Middle frontal gyrus (tissue), 1 donor: ENCODE measurements around the gene AJAP1.

ENCODE experiments used
- DNase-seq: peaks from one replicate; pipeline ENCODE4 v3.0.0-alpha.2; 2015; ENCODE audit warnings: low spot score; ENCODE audit errors: extremely low spot score

The AJAP1 gene

DNA sequence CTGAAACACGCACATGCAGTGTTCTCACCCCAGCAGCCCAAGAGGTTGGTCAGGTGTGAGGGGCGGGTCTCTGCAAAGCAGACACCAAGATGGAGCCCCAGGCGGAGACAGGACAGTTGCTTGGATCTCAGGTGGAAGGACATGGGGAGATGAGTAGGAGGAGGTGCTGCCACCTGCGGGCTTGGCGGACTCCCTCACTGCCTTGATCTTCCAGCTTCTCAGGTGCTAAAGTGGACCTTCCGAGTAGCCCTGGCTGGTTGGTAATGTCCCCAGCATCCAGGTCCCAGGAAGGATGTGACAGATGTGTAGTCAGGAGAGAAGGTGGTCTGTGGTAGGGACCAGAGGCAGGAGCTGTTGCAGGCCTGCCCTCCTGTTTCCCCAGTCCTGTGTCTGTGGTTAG, 114.1 kb downstream of the AJAP1 start:
- DNase-seq: no peak

DNA sequence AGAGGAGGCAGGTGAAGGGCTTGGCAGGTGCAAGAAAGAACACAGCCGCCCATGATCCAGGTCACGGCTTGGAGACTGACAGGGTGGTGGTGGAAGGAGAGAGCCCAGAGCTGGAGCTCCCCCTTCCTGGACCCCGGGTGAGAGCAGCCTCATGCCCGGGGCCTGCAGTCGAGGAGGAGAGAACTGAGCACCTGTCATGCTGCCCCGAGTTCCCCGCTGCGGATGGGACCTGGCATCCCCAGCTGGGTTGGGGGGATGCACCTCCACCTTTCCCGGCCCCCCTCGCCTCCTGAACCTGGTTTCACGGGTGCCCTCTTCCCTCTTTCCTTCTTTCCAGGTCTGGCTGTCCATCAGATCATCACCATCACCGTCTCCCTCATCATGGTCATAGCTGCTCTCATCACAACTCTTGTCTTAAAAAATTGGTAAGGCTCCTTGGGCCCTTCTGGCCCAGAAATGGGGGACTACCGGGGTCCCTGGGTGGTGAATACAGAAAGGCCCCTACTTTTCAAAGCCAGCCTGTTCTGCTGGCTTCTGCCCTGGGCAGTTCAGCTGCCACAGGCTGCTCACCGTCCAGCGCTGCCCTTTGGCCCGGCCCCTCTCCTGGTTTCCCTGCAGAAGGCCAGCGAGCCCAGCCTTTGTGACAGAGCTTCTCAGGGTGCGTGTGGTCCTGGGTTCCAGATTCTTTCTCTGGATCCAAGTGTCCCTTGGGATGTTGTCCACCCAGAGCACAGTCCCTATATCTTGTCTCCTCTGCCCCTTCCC, 115.3 kb downstream of the AJAP1 start:
- DNase-seq: no peak

DNA sequence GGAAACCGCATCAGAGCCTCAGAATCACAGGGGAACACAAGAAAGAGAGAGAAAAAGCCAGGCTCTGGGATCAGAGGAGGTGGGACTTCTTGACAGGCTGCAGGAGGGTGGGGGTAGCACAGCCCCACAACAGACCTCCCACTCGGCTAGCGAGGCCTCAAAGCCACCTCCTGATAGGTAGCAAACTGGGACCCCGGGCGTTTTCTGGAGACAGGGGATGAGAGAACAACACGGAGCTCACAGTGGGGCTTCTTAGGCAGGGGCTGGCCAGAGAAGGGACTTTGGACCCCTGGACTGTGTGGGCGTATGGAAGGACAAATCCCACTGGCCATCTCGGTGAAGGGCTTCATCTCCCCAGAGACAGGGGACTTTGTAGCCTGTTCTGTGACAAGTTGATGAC, 116.3 kb downstream of the AJAP1 start:
- DNase-seq: no peak

DNA sequence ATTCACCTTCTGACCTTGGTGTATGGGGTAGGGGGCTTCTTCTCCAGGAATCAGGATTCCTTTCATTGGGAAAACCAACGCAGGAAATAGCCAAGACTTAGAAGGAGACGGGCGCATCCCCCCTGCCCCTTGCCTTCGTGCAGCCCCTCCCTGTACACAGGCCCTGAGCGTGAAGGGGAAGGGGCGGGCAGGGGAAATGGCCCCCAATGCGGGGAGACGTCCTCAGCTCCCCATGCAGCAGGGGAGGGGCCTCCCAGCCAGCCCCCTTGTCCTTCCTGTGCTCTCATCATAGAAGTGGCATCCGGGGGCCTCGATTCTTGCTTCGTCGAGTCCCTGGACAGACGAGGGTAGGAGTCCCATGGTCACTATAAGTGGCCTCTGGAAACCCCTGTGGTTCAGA, 116.9 kb downstream of the AJAP1 start:
- no peak for DNase-seq

DNA sequence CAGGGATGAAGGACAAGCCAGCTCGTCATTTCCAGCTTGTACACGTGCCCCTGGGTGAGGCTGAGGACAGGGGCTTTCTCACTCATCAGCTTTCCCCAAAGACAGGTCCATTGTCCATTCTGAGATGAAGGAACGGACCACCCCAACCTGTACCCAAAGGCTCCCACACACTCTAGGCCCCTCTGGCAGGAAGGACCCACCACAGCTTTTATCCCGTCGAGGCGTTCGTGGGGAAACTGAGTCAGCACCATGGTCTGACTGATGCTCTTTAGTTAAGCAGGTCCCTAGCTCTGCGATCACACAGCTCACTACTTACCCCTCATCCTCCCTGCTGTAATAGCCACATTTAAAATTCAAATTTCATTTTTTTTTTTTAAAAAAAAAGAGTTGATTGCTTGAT, 117.3 kb downstream of the AJAP1 start:
- no peak for DNase-seq

DNA sequence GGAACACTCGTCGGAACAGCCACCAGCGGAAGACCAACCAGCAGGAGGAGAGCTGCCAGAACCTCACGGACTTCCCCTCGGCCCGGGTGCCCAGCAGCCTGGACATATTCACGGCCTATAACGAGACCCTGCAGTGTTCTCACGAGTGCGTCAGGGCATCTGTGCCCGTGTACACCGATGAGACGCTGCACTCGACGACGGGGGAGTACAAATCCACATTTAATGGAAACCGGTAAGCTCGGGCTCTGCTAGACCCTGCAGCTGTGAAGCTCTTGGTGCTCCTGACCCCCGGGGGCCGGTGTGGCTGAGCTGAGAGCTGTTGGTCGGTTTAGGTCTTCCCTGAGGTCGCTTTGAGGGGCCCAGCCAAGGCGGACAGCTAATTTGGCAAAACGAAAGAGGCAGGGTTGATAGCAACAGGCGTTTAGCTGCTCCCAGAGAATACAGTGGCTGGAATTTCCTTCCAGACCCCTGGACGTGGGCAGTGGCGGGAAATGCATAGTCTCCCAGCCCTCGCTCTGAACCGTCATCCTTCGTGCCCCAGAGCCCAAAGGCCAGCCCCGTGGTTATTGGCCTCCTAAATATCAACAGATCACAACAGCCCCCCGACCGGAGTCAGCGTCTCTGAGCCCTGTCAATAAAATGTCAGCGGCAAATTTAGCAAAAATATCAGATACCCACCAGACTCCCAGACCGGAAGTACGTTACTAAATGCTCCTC, 118.0 kb downstream of the AJAP1 start:
- DNase-seq: no peak

DNA sequence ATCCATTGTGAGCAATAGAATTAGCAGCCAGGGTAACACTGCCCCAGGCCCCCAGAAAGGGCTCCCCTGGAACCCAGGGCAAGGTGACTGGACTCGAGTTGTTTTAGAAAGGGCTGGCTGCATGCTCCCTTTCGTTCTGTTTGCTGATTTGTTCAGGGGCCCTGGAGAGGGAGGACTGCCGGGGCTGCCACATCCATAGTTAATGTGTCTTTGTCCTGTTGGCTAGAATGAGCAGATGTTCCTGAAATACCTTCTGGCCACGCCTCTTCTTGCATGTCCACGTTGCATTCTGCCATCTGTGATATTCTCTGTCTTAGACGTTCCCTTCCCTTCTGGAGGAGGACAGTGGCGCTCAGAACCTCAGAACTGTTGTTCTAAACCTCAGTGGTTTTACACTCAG, 118.8 kb downstream of the AJAP1 start:
- no peak for DNase-seq

DNA sequence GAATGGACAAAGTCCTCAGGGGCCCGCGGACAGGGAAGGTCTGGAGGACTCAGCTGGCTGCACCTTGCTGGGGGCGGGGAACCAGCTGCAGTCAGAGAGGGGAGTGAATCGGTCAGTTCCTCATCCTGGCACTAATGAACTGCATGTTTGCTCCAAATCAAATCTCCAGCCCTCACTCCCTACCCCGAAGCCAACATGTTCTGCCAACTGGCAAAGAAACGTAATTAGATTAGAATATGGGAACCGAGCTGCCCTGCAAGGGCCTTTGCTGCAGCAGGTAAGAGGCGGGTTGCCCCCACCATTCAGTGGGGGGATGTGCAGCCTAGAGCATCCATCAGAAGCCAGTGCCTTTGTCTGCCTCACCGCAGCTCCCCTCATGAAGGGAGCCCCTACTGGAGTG, 121.1 kb downstream of the AJAP1 start:
- no peak for DNase-seq

DNA sequence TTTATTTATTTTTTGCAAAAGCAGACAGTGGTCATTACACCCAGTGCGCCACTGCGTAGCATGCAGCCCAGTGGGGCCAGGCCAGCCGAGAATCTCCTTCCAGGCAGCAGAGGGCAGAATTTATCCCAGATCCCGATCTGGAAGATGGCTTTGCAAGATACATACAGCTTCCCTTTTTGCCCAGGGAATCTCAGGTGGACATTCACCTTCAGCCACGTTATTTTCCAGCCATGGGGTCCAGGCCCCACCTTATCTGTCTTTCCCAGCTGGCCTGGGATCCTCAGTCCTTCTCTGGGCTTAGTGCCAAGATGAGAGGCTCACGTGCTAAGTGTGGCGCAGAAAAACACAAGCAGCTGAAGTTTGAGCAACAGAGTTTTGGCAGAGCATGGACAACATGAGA, 123.6 kb downstream of the AJAP1 start:
- no peak for DNase-seq

DNA sequence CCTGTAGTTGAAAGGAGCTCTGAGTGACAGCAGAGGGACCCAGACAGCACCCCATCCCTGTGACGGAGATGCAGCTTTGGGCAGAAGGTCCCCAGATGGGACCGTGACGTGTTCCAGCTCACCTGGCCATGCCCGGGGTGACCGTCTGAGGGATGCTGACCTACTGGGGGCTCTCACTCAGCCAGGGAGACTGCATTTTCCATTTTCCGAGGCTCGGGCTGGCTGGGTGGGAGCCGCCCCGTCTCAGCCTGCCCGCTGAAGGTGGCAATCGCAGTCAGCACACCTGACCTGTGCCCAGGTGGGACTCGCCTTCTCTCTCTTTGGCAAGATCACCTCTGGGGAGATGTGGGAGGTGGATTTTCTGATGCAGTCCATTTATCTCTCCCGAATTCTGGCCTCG, 127.2 kb downstream of the AJAP1 start:
- no peak for DNase-seq

DNA sequence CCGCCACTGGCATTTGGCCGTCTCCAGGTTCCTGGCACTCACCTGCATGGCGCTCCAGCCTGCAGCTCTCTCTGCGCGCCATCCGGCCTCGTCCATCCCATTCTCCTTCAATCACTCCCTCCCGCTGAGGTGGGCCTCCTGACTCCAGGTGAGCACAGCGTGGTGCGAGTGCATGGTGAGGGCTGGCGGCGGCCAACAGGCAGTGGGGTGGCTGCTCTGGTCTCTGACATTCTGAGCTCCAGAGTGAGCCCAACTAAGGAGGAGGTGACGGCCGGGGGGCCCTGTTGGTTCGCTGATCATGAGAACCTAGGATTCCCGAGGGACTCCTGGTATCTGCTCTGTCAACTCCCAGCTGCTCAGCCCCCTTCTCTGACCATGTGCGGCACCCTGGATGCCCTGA, 130.4 kb downstream of the AJAP1 start:
- DNase-seq: no peak

DNA sequence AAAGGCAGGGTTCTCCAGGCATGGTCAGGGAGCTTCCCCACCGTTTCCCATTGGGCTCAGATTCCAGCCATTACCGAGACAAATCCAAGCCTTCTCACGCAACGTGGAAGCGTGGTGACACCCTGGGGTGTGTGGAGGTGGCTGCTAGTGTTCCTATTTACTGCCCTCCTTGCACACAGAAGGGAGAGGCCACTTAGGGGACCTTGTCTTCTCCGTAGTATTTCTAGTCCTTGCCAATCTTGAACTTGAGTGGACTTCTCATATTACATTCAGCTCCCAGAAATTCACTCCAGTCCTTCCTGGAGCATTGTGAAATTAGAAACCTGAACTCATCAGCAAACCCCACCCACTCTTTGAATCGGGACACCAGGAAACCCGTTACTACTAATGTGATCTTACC, 131.6 kb downstream of the AJAP1 start:
- DNase-seq: no peak

DNA sequence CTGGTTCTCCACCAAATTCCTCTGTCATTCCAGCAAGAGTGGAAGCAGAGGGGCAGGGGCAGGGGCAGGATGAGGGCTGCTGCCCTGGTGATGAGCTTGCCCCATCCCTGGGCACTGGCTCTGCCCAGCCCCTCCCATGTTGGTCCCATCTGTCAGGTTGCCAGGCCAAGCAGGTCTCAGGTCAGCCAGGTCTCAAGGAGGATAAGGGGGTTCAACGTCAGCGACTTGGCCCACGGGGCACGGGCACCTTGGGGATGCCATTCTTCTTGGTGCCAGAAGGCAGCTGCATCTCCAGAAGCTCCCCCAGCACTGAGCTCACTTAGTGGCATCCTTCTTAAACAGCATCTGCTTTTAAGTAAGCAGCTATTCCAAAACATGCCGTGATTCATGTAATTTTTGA, 133.1 kb downstream of the AJAP1 start:
- DNase-seq: no peak

DNA sequence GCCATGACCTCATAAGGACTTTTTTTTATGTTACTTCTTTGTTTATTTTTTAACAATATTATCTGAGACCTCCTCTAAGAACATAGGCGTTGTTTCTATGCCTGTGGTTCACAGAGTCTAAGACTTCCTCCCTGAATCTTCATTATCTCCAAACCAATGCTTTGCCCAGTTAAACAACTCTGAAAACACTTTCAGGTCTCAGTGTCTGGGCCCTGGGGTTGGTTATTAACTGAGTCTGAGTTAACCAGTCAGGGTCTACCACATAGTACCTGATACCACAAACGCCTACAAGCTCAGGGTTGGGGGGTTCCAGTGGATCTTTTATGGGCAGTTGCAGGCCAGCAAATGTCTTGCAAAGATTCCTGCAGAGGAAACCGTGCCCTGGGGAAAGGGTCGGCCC, 138.2 kb downstream of the AJAP1 start:
- DNase-seq: no peak

DNA sequence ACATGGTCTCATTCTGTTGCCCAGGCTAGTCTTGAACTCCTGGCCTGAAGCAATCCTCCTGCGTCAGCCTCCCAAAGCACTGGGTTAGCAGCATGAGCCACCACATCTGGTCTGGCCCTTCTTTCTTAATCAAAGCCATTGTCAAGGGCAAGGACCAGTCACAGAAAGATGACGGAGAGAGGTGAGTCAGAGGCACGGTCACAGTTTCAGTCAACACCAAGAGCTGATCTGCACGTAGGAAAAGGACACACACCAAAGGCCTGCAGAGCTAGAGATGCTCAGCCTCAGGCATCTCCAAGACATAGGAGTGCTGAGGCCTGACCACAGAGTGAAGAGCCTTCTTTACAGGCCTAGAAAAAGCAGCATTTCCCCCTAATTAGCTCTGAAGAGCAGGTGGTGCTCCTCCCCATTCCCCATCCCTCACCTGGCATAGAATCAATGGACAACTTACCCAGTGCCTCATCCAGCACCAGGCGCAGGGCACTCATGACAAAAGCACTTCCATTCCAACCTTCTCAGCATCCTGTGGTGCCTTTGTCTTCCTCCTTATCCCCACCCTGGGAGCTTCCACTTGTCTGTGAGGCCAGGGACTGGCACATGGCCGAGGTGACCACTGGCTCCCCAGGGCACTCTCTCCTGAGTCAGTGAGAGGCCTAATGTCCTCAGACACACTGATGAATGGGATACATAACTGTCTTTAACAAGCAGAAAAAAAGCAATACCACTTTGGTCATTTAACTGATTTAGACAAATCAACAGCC, 139.8 kb downstream of the AJAP1 start:
- no peak for DNase-seq

DNA sequence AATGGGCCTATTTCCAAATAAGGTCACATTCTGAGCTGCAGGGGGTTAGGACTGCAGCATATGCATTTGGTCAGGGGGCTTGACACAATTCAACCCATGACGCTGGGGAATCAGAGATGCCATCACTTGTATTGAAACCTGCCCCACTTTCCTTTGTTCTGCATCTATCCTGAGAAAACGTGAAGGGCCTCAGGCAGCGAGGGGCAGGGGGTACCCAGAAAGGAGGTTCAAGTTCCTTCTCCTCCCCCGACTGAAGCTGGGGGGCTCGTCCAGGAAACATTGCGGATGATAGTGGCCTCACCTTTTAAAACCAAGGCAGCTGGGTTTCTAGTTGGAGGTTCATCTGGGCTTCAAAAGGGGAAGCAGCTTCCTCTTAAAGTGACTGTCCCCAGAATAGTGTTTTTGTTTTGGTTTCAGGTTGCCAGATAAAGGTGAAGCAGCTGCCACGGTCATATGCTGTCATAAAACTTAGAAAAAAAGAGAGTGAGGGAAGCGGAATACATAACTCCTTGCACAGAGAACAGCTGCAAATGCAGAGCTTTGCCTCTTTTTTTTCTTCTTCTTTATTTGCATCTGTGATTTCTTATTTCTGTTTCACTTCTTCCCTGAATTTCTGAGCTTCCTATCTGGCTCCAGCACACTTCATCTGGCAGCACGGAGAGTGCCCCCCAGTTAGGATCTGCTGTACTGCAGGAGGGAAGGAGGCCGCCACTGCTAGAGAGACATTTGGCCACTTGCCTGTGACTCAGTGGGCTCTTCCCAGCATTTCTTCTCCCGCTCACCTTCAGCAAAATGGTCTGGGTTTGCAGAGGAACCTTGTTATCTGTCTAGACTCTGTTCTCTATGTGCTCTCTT, 142.0 kb downstream of the AJAP1 start:
- no peak for DNase-seq

DNA sequence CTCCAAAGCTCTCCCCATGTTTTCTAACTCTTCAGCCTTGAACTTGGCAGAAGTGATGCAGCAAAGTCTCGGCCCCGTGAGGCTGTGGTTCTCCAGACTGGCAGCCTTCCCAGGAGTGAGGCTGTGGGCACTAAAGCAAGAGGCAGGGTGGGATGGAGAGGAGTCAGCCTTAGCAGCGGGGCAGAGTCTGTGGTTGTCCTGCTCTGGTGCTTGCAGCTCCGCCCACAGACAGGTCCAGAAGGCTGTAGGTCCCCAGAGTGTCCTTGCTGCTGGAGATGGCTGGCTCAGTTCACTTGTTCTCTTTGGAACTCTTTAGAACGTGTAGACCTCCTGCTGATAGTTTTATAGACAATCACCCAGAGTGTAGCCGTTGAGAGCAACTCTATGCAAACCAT, 142.6 kb downstream of the AJAP1 start:
- no peak for DNase-seq

DNA sequence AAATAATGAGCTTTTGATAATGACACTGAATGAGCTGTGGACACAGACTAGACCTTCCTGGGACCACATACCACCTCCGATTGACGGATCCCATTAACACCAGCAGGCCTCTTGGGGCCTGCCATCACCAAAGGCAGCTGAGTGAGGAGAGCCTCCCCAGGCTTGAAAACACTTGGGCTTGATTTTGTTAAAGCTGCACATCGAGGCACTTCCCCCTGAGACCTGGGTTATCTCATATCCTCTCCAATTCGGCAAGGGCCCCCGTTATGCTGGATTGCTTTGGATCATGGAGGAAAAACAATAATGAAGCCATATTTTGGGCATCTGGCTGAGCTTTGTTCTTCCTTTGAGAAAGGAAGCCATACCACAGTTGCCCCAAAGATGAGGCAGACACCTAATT, 143.0 kb downstream of the AJAP1 start:
- DNase-seq: no peak

DNA sequence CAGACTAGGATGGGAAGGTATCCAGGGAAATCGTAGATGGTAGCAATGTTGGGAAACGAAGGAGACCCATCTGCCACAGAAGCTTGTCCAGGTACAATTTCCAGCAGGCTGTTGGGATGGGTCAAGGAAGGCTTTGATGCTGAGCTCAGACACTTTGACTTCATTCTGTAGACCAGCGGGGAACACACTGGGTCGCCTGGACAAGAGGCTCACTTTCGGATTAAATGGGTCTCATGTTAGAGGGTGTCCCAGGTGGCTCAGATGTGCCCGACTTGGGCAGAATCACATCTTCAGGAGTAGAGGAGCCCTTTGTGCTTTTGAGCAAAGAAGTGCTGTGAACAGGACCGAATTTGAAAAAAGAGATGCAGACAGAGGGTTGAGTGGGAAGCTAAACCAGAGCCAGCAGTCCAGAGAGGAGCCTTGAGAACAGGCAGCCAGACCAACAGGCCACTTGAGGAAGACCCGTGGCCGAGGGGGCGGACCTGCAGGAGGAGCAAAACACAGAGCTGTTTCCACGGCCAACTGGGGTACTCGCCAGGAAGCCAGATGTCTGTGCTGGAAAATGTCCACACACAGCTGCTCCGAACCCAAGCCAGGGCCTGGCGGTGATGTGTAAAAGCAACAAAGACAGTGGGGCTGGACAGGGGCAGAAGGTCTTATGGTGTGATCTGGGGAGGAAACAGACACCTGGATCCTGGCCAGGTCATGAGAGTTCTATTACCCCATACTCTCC, 146.9 kb downstream of the AJAP1 start:
- DNase-seq: no peak

DNA sequence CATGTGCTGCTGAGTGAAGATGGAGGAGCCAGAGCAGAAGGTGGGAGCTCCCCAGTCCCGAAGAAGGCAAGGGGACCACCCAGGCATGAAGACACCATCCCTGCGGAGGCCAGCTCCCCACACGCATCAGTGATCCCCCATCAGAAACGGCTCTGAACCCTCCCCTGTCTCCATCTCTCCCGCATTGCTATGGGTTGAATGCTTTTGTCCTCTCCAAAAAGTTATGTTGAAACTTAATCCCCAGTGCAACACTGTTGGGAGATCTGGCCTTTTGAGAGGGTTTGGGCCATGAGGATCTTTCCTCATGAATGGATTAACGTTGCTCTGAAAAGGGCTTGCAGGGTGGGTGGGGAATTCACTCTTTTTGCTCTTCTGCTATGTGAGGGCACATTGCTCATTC, 147.6 kb downstream of the AJAP1 start:
- DNase-seq: no peak

DNA sequence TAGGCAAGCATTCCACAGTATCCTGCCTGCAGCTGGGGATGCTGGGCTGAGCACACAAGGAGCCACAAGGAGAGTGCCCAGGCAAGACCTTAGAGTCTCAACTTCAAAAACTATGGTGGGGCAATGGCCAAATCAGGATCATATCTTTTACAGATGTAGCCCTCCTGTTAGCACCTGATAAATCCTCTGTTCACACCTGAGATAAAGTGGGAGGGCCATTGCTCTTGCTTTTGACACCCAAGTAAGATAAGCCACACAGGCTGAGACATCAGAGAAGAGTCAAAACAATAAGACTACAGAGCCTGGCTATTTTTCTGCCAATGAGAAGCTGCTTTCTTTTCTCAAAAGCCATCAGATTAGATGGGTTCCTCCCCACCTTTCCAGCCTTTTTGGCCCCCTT, 148.9 kb downstream of the AJAP1 start:
- DNase-seq: no peak
